Hepatocyte (in vitro differentiated cells): ENCODE results near the gene SBNO2.

ENCODE experiments used
- CTCF ChIP-seq: fragments of 200-600 bp; sonication (generic); IDR thresholded peaks from 2 replicates; pipeline ENCODE4 v1.5.1; 2016; ENCODE audit warnings: antibody characterized with exemption, mild to moderate bottlenecking; ENCODE audit not compliant: poor library complexity
- EZH2 ChIP-seq: fragments of 200-600 bp; sonication (generic); IDR thresholded peaks from 2 replicates; pipeline ENCODE4 v1.6.1; 2016; ENCODE audit warnings: antibody characterized with exemption, mild to moderate bottlenecking, borderline replicate concordance
- EZH2phosphoT487 ChIP-seq: fragments of 200-600 bp; sonication (generic); IDR thresholded peaks from one replicate; pipeline ENCODE4 v1.6.1; 2018; ENCODE audit warnings: antibody characterized with exemption, mild to moderate bottlenecking, low read depth, moderate library complexity; ENCODE audit not compliant: unreplicated experiment, severe bottlenecking

GRCh38 chr19:1097810-1098176, 76.3 kb downstream of the SBNO2 start:
- TF ChIP-seq EZH2 (no peak), CTCF (no peak), EZH2phosphoT487 (no peak)
